GM21825 (cell line): Measurements from ENCODE around the gene HDAC3.
A peak's percentile ranks its signal among the peaks of the same experiment; 100 is the strongest.

Source experiments
- ATAC-seq: cut with Tn5 transposase; IDR thresholded peaks from one replicate; pipeline ENCODE4 v1.9.1; 2021; ENCODE audit warnings: mild to moderate bottlenecking, moderate library complexity; ENCODE audit not compliant: unreplicated experiment

HDAC3 gene

GRCh38 chr5:141605523-141606277 is 30.9 kb downstream of the HDAC3 start:
- ATAC-seq, result peak; percentile 91

- no peak for ATAC-seq
Observed at GRCh38 chr5:141603923-141604717, 32.5 kb downstream of the HDAC3 start.

- ATAC-seq, result no peak
Observed at GRCh38 chr5:141602606-141603005, 34.0 kb downstream of the HDAC3 start.

GRCh38 chr5:141598391-141599345 is 38.0 kb downstream of the HDAC3 start:
- ATAC-seq, result no peak

- ATAC-seq, result no peak
Observed at GRCh38 chr5:141597814-141598213, 38.8 kb downstream of the HDAC3 start.

- ATAC-seq, result no peak
Observed at GRCh38 chr5:141597394-141597793, 39.3 kb downstream of the HDAC3 start.

- ATAC-seq, result no peak
Observed at GRCh38 chr5:141596867-141597266, 39.8 kb downstream of the HDAC3 start.

- no peak for ATAC-seq
Observed at GRCh38 chr5:141590127-141590526, 46.5 kb downstream of the HDAC3 start.

GRCh38 chr5:141586246-141586645 is 50.4 kb downstream of the HDAC3 start:
- ATAC-seq, result no peak

- no peak for ATAC-seq
Observed at GRCh38 chr5:141585594-141585993, 51.1 kb downstream of the HDAC3 start.

- ATAC-seq, result no peak
Observed at GRCh38 chr5:141574122-141574510, 62.5 kb downstream of the HDAC3 start.

GRCh38 chr5:141573489-141574121 is 63.0 kb downstream of the HDAC3 start:
- no peak for ATAC-seq
